HL-60 (cell line): ENCODE results near the gene WDR6.

Experiments
- POLR2AphosphoS5 ChIP-seq: IDR thresholded peaks from 2 replicates; pipeline ENCODE4 v1.6.1; 2012; ENCODE audit warnings: low read depth
- TF ChIP-seq, protein P1 (sequence below): IDR thresholded peaks from one replicate; pipeline ENCODE4 v1.5.1; 2011; ENCODE audit warnings: low read length, control low read depth, inconsistent platforms; ENCODE audit not compliant: insufficient read depth
- TF ChIP-seq, protein P2 (sequence below): IDR thresholded peaks from 2 replicates; pipeline ENCODE4 v1.6.1; 2012; ENCODE audit warnings: low read depth; ENCODE audit not compliant: insufficient replicate concordance

DNA sequence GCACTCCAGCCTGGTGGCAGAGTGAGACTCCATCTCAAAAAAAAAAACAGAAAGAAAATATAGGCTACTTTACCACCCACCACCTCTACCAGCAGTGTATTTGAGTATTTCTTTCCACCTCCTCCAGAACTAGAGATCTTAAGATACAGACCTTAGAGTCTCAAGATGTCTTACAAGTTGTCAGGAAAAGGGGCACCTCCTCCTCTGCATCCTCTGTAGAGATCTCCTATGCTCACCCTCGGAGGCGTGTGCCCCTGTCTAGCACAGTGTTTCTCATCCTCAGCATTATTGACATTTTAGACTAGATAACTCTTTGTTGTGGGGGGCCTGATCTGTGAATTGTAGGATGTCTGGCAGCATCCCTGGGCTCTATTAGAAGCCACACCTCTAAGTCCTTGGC lies 44.9 kb upstream of the WDR6 start:
- TF ChIP-seq, protein P1, sequence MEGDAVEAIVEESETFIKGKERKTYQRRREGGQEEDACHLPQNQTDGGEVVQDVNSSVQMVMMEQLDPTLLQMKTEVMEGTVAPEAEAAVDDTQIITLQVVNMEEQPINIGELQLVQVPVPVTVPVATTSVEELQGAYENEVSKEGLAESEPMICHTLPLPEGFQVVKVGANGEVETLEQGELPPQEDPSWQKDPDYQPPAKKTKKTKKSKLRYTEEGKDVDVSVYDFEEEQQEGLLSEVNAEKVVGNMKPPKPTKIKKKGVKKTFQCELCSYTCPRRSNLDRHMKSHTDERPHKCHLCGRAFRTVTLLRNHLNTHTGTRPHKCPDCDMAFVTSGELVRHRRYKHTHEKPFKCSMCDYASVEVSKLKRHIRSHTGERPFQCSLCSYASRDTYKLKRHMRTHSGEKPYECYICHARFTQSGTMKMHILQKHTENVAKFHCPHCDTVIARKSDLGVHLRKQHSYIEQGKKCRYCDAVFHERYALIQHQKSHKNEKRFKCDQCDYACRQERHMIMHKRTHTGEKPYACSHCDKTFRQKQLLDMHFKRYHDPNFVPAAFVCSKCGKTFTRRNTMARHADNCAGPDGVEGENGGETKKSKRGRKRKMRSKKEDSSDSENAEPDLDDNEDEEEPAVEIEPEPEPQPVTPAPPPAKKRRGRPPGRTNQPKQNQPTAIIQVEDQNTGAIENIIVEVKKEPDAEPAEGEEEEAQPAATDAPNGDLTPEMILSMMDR = no peak
- TF ChIP-seq POLR2AphosphoS5 = no peak
- TF ChIP-seq, protein P2, sequence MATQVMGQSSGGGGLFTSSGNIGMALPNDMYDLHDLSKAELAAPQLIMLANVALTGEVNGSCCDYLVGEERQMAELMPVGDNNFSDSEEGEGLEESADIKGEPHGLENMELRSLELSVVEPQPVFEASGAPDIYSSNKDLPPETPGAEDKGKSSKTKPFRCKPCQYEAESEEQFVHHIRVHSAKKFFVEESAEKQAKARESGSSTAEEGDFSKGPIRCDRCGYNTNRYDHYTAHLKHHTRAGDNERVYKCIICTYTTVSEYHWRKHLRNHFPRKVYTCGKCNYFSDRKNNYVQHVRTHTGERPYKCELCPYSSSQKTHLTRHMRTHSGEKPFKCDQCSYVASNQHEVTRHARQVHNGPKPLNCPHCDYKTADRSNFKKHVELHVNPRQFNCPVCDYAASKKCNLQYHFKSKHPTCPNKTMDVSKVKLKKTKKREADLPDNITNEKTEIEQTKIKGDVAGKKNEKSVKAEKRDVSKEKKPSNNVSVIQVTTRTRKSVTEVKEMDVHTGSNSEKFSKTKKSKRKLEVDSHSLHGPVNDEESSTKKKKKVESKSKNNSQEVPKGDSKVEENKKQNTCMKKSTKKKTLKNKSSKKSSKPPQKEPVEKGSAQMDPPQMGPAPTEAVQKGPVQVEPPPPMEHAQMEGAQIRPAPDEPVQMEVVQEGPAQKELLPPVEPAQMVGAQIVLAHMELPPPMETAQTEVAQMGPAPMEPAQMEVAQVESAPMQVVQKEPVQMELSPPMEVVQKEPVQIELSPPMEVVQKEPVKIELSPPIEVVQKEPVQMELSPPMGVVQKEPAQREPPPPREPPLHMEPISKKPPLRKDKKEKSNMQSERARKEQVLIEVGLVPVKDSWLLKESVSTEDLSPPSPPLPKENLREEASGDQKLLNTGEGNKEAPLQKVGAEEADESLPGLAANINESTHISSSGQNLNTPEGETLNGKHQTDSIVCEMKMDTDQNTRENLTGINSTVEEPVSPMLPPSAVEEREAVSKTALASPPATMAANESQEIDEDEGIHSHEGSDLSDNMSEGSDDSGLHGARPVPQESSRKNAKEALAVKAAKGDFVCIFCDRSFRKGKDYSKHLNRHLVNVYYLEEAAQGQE = no peak
